GM12891 (cell line): Measurements from ENCODE around the gene POLD4.

Experiments
- PAX5 ChIP-seq: IDR thresholded peaks from 2 replicates; pipeline ENCODE4 v1.6.1; 2011; ENCODE audit warnings: low read length, moderate library complexity, mild to moderate bottlenecking; ENCODE audit not compliant: insufficient read depth, severe bottlenecking
- POLR2AphosphoS5 ChIP-seq: IDR thresholded peaks from 2 replicates; pipeline ENCODE4 v1.6.1; 2011; ENCODE audit warnings: low read depth, low read length, control low read depth
- SPI1 ChIP-seq: IDR thresholded peaks from 2 replicates; pipeline ENCODE4 v1.6.1; 2011; ENCODE audit warnings: low read depth, low read length, control low read depth
- TAF1 ChIP-seq: IDR thresholded peaks from 2 replicates; pipeline ENCODE4 v1.6.1; 2011; ENCODE audit warnings: low read depth, low read length, control low read depth

- TF ChIP-seq PAX5 (no peak), POLR2AphosphoS5 (no peak), TAF1 (no peak), SPI1 (no peak)
Observed at GRCh38 chr11:67384851-67385366, 31.6 kb upstream of the POLD4 start.
